ENCODE data around the gene AADAT.

DNA sequence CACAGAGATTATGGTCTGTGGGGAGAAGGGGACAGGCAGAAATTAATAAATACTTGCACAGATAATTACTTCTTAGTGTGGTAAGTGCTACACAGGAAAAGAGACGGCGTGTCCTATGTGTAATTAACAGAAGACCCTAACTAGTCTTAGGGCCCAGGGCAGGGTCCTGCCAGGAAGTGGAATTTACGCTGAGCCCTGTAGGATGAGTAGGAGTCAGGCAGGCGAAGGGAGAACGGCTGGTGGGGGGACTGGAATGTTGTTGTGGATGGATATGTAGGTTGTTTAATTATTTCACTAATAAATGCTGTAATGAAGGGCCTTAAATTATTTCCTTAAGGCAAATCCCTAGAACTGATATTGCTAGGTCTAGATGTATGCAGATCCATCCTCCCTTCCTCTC is 36.8 kb downstream of the AADAT start:
- TF ChIP-seq POLR2A (IDR thresholded peaks at IDR 0.05; ENCODE audit: low read depth, low read length) (no peak), POLR2AphosphoS5 (IDR thresholded peaks at IDR 0.05; ENCODE audit: low read depth, low read length) (no peak)
